HepG2 (cell line): ENCODE results near the gene AQP10. TPM values are rescaled to one million over a fixed set of nuclear protein-coding genes. Genes with fewer than 3 reads are reported as not detected.

Source experiments
- ATAC-seq: fragments of 200-7000 bp; cut with Tn5 transposase; 3 replicates; pipeline ENCODE4 v1.9.1; 2020; ENCODE audit warnings: mild to moderate bottlenecking, moderate library complexity
- BruUV-seq: library from RNA; stranded (reverse); fragments of 400-500 nt; replicated peaks from 2 replicates; lab custom pipeline; 2021; lab: Mats Ljungman, UMichigan
- CTCF ChIA-PET: fragments of 300-600 bp; formaldehyde crosslinking; extraction: SDS; loops from one replicate; lab custom pipeline; 2021; ENCODE audit warnings: low total read pairs, inconsistent platforms, low intra/inter-chr PET ratio; lab: Yijun Ruan, JAX
- POLR2A ChIA-PET: fragments of 350-600 bp; sonication (Branson Sonifier 250); formaldehyde crosslinking; loops from one replicate; lab custom pipeline; 2020; ENCODE audit warnings: antibody characterized with exemption, inconsistent platforms; lab: Yijun Ruan, JAX
- DNase-seq: peaks from one replicate; pipeline ENCODE4 v3.0.0-alpha.2; 2015; ENCODE audit warnings: low spot score
- FAIRE-seq: peaks from 3 replicates; lab custom pipeline; 2011; peaks lifted over from hg19 to GRCh38; lab: Jason Lieb, UNC
- H2AFZ ChIP-seq: one replicate; pipeline ENCODE4 v1.6.1; 2011; ENCODE audit warnings: low read length, inconsistent platforms
- H3K27ac ChIP-seq: fragments of 300-600 bp; 3 replicates; pipeline ENCODE4 v1.8.0; 2011; ENCODE audit warnings: mixed run types, mild to moderate bottlenecking, mixed read lengths, low read length, inconsistent platforms; ENCODE audit not compliant: insufficient read depth; ENCODE audit errors: extremely low read length
- H3K27me3 ChIP-seq, 2 experiments: fragments of 200-600 bp in 1 of 2; 2 replicates in 1 of 2; 3 replicates in 1 of 2; pipeline versions ENCODE4 v1.6.0 to v1.8.0; 2011; ENCODE audit warnings: low read length in 2 of 2, mild to moderate bottlenecking in 2 of 2, moderate library complexity in 2 of 2, inconsistent platforms in 1 of 2; ENCODE audit not compliant: insufficient read depth in 2 of 2, control insufficient read depth in 1 of 2
- H3K36me3 ChIP-seq, 2 experiments: fragments of 200-600 bp in 1 of 2; replicated peaks in 1 of 2; 2 replicates in 1 of 2; 3 replicates in 1 of 2; pipeline versions ENCODE4 v1.5.1 to v1.8.0; 2011; ENCODE audit warnings: low read length in 2 of 2, inconsistent platforms in 1 of 2; ENCODE audit not compliant: insufficient read depth in 2 of 2, control insufficient read depth in 1 of 2
- H3K4me1 ChIP-seq: 2 replicates; pipeline ENCODE4 v1.5.1; 2012; ENCODE audit warnings: low read length, inconsistent platforms; ENCODE audit not compliant: insufficient read depth
- H3K4me2 ChIP-seq: 2 replicates; pipeline ENCODE4 v1.6.0; 2011; ENCODE audit warnings: low read depth, low read length, inconsistent platforms
- H3K4me3 ChIP-seq, 3 experiments: fragments of 200-600 bp in 1 of 3; sonication (generic), shearing (Covaris generic) in 1 of 3; replicated peaks in 1 of 3; 2 replicates each; pipeline ENCODE4 v1.5.1; 2011 to 2016; ENCODE audit warnings: low read length in 3 of 3, inconsistent platforms in 2 of 3, low read depth in 2 of 3, mild to moderate bottlenecking in 2 of 3, control low read depth in 1 of 3, mixed read lengths in 1 of 3; ENCODE audit not compliant: insufficient read depth in 1 of 3
- H3K79me2 ChIP-seq: one replicate; pipeline ENCODE4 v1.6.1; 2011; ENCODE audit warnings: low read length, inconsistent platforms; ENCODE audit not compliant: insufficient read depth
- H3K9ac ChIP-seq: 2 replicates; pipeline ENCODE4 v1.6.0; 2011; ENCODE audit warnings: mild to moderate bottlenecking, low read depth, low read length, inconsistent platforms; ENCODE audit not compliant: insufficient read depth
- H3K9me3 ChIP-seq: 2 replicates; pipeline ENCODE4 v1.5.1; 2012; ENCODE audit warnings: mild to moderate bottlenecking, low read length
- H4K20me1 ChIP-seq: 2 replicates; pipeline ENCODE4 v1.6.0; 2011; ENCODE audit warnings: inconsistent platforms, mild to moderate bottlenecking, low read length, moderate library complexity; ENCODE audit not compliant: insufficient read depth
- ARID2 ChIP-seq: sonication (generic); formaldehyde crosslinking; IDR thresholded peaks from 2 replicates; pipeline ENCODE4 v1.8.1; 2022; ENCODE audit warnings: mild to moderate bottlenecking, missing genetic modification reagents, borderline replicate concordance
- RAD21 ChIP-seq: fragments of 450-650 bp; formaldehyde crosslinking; IDR thresholded peaks from 2 replicates; pipeline ENCODE4 v1.5.0; 2020; ENCODE audit warnings: mild to moderate bottlenecking
- RBFOX2 ChIP-seq: fragments of 200-400 bp; formaldehyde crosslinking; IDR thresholded peaks from 2 replicates; pipeline ENCODE4 v1.6.1; 2017; ENCODE audit warnings: low read depth, mild to moderate bottlenecking, low read length
- SMC3 ChIP-seq: IDR thresholded peaks from 2 replicates; pipeline ENCODE4 v1.6.1; 2011; ENCODE audit warnings: low read length, improper control_type of control experiment
- STAG1 ChIP-seq: sonication (generic); formaldehyde crosslinking; IDR thresholded peaks from 2 replicates; pipeline ENCODE4 v1.4.0; 2020; ENCODE audit warnings: missing genetic modification reagents
- XRCC5 ChIP-seq: fragments of 200-400 bp; formaldehyde crosslinking; optimal IDR thresholded peaks from 2 replicates; pipeline ENCODE3; 2017; ENCODE audit warnings: mild to moderate bottlenecking, low read length
- ZMYM4 ChIP-seq: sonication (generic); formaldehyde crosslinking; IDR thresholded peaks from 2 replicates; pipeline ENCODE4 v1.8.1; 2023; ENCODE audit warnings: mild to moderate bottlenecking, missing genetic modification reagents
- ZNF121 ChIP-seq: sonication (generic); formaldehyde crosslinking; IDR thresholded peaks from 2 replicates; pipeline ENCODE4 v1.5.0; 2020; ENCODE audit warnings: mild to moderate bottlenecking, missing genetic modification reagents
- WGBS: methylation state at CpG from one replicate; pipeline ENCODE4 v1.1.6; 2017; ENCODE audit warnings: low lambda C conversion rate; 5-methylcytosine and 5-hydroxymethylcytosine counted together
- in situ Hi-C: cut with HindIII; loops from 2 replicates; pipeline ENCODE4 v1.10.0; 2017; ENCODE audit warnings: low pct_unique_long_range_greater_than_20kb; ENCODE audit not compliant: extremely low pct_ligation_motif_present
- intact Hi-C: fragments of 100-400 bp; cut with micrococcal nuclease; formaldehyde crosslinking; loops from one replicate; pipeline ENCODE4 v1.10.0; 2022; ENCODE audit not compliant: unreplicated experiment
- polyA plus RNA-seq, 8 experiments: library from polyadenylated mRNA; depleted of rRNA in 3 of 8; stranded (reverse) in 7 of 8; unstranded in 1 of 8; fragments of >200 nt; fragmentation: Illumina TruSeq in 4 of 8; extraction: Trizol in 4 of 8; gene quantifications; 2 replicates each; pipeline versions ENCODE4 v1.2.1 to v1.2.3, GENCODE V29; 2011 to 2016; ENCODE audit warnings: low read depth in 4 of 8, missing spikeins in 1 of 8, mixed read lengths in 1 of 8; ENCODE audit not compliant: insufficient read depth in 1 of 8
- total RNA-seq, 5 experiments: library from RNA; depleted of rRNA; stranded (reverse); fragments of >200 nt; fragmentation: Illumina TruSeq; extraction: Trizol; gene quantifications; 2 replicates each; pipeline ENCODE4 v1.2.3, GENCODE V29; 2016; ENCODE audit warnings: low read depth in 1 of 5
- TF ChIP-seq, protein P1 (sequence below): sonication (generic); formaldehyde crosslinking; IDR thresholded peaks from 2 replicates; pipeline ENCODE4 v1.9.0; 2021; ENCODE audit warnings: missing genetic modification reagents, mild to moderate bottlenecking, borderline replicate concordance
- TF ChIP-seq, protein P2 (sequence below): sonication (generic); formaldehyde crosslinking; IDR thresholded peaks from 2 replicates; pipeline ENCODE4 v1.8.0; 2022; ENCODE audit warnings: mild to moderate bottlenecking, missing genetic modification reagents, moderate library complexity
- TF ChIP-seq, protein P3 (sequence below): sonication (generic); formaldehyde crosslinking; IDR thresholded peaks from 2 replicates; pipeline ENCODE4 v1.5.0; 2020; ENCODE audit warnings: mild to moderate bottlenecking, missing genetic modification reagents, moderate library complexity
- TF ChIP-seq, protein P4 (sequence below): sonication (generic); formaldehyde crosslinking; IDR thresholded peaks from 2 replicates; pipeline ENCODE4 v1.4.0; 2020; ENCODE audit warnings: missing genetic modification reagents
- TF ChIP-seq, protein P5 (sequence below): IDR thresholded peaks from 2 replicates; pipeline ENCODE4 v1.6.1; 2016; ENCODE audit warnings: control low read depth

AQP10 gene
- total and polyA plus RNA-seq, 2 of the 13 experiments (the other 11 are each of a cell fraction or from before 2014, with no cell fraction given): 0.30 TPM; not detected in 1

DNA sequence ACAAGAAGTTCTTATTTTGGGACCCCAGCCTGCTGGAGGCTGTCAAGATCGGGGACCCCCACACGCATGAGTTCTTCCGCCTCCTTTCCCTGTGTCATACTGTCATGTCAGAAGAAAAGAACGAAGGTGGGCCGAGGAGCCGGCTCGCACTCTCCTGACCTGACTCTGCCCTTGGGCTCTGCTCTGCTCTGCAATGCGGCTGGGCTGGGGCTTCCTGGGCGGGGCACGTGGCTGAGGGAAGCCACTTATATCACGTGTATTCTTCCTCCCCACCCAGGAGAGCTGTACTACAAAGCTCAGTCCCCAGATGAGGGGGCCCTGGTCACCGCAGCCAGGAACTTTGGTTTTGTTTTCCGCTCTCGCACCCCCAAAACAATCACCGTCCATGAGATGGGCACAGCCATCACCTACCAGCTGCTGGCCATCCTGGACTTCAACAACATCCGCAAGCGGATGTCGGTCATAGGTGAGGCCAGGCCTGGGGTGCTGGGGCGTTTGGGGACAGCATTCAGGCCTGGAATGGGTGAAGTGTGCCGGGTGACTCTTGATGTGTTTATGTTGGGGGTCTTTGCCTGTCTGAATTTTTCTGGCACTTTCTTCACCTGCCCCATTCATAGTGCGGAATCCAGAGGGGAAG is 22.1 kb downstream of the AQP10 start (continued):
- TF ChIP-seq RBFOX2 (no peak), ZMYM4 (CRISPR knock-in tag) (no peak), ARID2 (CRISPR knock-in tag) (no peak)
- TF ChIP-seq, protein P1, sequence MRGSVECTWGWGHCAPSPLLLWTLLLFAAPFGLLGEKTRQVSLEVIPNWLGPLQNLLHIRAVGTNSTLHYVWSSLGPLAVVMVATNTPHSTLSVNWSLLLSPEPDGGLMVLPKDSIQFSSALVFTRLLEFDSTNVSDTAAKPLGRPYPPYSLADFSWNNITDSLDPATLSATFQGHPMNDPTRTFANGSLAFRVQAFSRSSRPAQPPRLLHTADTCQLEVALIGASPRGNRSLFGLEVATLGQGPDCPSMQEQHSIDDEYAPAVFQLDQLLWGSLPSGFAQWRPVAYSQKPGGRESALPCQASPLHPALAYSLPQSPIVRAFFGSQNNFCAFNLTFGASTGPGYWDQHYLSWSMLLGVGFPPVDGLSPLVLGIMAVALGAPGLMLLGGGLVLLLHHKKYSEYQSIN (CRISPR knock-in tag): no peak
- TF ChIP-seq, protein P2, sequence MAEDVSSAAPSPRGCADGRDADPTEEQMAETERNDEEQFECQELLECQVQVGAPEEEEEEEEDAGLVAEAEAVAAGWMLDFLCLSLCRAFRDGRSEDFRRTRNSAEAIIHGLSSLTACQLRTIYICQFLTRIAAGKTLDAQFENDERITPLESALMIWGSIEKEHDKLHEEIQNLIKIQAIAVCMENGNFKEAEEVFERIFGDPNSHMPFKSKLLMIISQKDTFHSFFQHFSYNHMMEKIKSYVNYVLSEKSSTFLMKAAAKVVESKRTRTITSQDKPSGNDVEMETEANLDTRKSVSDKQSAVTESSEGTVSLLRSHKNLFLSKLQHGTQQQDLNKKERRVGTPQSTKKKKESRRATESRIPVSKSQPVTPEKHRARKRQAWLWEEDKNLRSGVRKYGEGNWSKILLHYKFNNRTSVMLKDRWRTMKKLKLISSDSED (CRISPR knock-in tag): no peak

DNA sequence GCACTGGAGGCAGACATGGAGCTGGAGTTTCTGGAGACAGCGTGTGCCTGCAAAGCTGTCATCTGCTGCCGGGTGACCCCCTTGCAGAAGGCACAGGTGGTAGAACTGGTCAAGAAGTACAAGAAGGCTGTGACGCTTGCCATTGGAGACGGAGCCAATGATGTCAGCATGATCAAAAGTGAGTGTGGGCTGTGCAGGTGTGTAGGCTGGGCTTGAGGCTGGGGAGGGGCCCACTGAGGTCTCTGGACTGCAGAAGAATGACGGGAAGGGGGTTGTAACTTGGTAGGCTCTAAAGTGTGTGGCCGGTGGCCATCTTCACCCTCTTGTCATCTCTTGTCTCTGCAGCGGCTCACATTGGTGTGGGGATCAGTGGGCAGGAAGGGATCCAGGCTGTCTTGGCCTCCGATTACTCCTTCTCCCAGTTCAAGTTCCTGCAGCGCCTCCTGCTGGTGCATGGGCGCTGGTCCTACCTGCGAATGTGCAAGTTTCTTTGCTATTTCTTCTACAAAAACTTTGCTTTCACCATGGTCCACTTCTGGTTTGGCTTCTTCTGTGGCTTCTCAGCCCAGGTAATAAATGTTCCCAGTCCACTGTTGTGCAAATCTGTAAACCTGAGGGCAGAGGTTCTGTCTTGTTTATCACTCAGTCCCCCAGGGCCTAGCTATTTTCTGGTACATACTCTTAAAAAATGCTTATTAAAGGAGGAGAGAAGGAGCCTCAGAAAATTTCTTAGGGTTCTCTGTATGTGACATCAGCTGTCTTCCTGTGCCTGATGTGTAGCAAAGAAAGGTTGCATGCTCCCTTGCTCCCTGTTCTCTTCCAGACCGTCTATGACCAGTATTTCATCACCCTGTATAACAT is 24.3 kb downstream of the AQP10 start:
- DNase-seq (peak; percentile 44), FAIRE-seq (no peak), ATAC-seq (peak; percentile 50)
- 82% methylated on average over 11 of the region's 12 CpGs for WGBS
- no peaks in the 10 kb centered on the region for H4K20me1 ChIP-seq
- no peak overlapping the region for H3K4me3 ChIP-seq
- intact Hi-C loops: no loop called here
- no peaks in the 10 kb centered on the region for H3K4me1 ChIP-seq
- H3K79me2 ChIP-seq: no peaks in the 10 kb centered on the region
- in situ Hi-C loops: loop anchor here (5.0 kb wide), 1 partner anchor 73 kb away; the partner anchor contains the start of gene HAX1
- no peak overlapping the region for H3K27ac ChIP-seq
- BruUV-seq: TSS peak; percentile 7
- H3K9me3 ChIP-seq: no peaks in the 10 kb centered on the region
- POLR2A ChIA-PET: interaction anchor here (3.9 kb wide), 1 partner anchor 11 kb away, joined by 15 read pairs; no protein-coding TSS in a partner anchor
- peaks cover 27 to 72% of the 10 kb centered on the region in 2 experiments for H3K36me3 ChIP-seq
- H3K27me3 ChIP-seq: no peaks in the 10 kb centered on the region
- H2AFZ ChIP-seq: no peak overlapping the region
- CTCF ChIA-PET: interaction anchor here (1.1 to 1.6 kb wide), 2 partner anchors 21 to 146 kb away, joined by 3 to 8 read pairs; no protein-coding TSS in a partner anchor
- TF ChIP-seq ZNF121 (CRISPR knock-in tag): no peak
- peak; percentile 50; the same call in 1 of the 2 replicates for TF ChIP-seq RAD21 (CRISPR knock-in tag)
- TF ChIP-seq, protein P3, sequence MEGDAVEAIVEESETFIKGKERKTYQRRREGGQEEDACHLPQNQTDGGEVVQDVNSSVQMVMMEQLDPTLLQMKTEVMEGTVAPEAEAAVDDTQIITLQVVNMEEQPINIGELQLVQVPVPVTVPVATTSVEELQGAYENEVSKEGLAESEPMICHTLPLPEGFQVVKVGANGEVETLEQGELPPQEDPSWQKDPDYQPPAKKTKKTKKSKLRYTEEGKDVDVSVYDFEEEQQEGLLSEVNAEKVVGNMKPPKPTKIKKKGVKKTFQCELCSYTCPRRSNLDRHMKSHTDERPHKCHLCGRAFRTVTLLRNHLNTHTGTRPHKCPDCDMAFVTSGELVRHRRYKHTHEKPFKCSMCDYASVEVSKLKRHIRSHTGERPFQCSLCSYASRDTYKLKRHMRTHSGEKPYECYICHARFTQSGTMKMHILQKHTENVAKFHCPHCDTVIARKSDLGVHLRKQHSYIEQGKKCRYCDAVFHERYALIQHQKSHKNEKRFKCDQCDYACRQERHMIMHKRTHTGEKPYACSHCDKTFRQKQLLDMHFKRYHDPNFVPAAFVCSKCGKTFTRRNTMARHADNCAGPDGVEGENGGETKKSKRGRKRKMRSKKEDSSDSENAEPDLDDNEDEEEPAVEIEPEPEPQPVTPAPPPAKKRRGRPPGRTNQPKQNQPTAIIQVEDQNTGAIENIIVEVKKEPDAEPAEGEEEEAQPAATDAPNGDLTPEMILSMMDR: peak; percentile 58
- TF ChIP-seq XRCC5: peak; percentile 33
- TF ChIP-seq, protein P4, sequence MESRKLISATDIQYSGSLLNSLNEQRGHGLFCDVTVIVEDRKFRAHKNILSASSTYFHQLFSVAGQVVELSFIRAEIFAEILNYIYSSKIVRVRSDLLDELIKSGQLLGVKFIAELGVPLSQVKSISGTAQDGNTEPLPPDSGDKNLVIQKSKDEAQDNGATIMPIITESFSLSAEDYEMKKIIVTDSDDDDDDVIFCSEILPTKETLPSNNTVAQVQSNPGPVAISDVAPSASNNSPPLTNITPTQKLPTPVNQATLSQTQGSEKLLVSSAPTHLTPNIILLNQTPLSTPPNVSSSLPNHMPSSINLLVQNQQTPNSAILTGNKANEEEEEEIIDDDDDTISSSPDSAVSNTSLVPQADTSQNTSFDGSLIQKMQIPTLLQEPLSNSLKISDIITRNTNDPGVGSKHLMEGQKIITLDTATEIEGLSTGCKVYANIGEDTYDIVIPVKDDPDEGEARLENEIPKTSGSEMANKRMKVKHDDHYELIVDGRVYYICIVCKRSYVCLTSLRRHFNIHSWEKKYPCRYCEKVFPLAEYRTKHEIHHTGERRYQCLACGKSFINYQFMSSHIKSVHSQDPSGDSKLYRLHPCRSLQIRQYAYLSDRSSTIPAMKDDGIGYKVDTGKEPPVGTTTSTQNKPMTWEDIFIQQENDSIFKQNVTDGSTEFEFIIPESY: peak; percentile 53; the same call in 1 of the 2 replicates
- TF ChIP-seq STAG1 (CRISPR knock-in tag): peak; percentile 63
- TF ChIP-seq, protein P5, sequence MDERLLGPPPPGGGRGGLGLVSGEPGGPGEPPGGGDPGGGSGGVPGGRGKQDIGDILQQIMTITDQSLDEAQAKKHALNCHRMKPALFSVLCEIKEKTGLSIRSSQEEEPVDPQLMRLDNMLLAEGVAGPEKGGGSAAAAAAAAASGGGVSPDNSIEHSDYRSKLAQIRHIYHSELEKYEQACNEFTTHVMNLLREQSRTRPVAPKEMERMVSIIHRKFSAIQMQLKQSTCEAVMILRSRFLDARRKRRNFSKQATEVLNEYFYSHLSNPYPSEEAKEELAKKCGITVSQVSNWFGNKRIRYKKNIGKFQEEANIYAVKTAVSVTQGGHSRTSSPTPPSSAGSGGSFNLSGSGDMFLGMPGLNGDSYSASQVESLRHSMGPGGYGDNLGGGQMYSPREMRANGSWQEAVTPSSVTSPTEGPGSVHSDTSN (CRISPR knock-in tag): no peak
- peak; percentile 21; the same call in 1 of the 2 replicates for TF ChIP-seq SMC3
- TF ChIP-seq, all 625 proteins: peak for 6
- Histone ChIP-seq H3K9ac (no peak overlapping the region), H3K4me2 (no peak overlapping the region)
